GM23248 (cell line): ENCODE data around the gene SPC25.

ENCODE experiments used
- EZH2 ChIP-seq: fragments of 200-600 bp; sonication (generic); IDR thresholded peaks from 2 replicates; pipeline ENCODE4 v1.6.1; 2018; ENCODE audit warnings: antibody characterized with exemption, mild to moderate bottlenecking; ENCODE audit not compliant: insufficient read depth, poor library complexity, severe bottlenecking
- EZH2phosphoT487 ChIP-seq: fragments of 200-600 bp; sonication (generic); IDR thresholded peaks from 2 replicates; pipeline ENCODE4 v1.6.1; 2018; ENCODE audit warnings: antibody characterized with exemption, moderate library complexity, mild to moderate bottlenecking, low read depth; ENCODE audit not compliant: insufficient read depth

GRCh38 chr2:168912901-168913369, 22.7 kb upstream of the SPC25 start:
- TF ChIP-seq EZH2 = no peak
- no peak for TF ChIP-seq EZH2phosphoT487
